Activated gamma-delta T cell treated with anti-CD3 and anti-CD28 coated beads, Interleukin-2, amount 50 U/mL, for 16 hours (primary cell): ENCODE measurements around the gene INPP4B.

Source experiments
- DNase-seq: peaks from one replicate; pipeline ENCODE4 v3.0.0-alpha.2; 2020; ENCODE audit warnings: low read depth

Gene INPP4B

GRCh38 chr4:142725886-142726285 is 120.2 kb downstream of the INPP4B start:
- DNase-seq = no peak

- DNase-seq = no peak
Measured at GRCh38 chr4:142721187-142721586, 124.9 kb downstream of the INPP4B start.

- DNase-seq = no peak
Measured at GRCh38 chr4:142719854-142720541, 126.1 kb downstream of the INPP4B start.

- DNase-seq = no peak
Measured at GRCh38 chr4:142718981-142719380, 127.1 kb downstream of the INPP4B start.

GRCh38 chr4:142715727-142716126 is 130.4 kb downstream of the INPP4B start:
- no peak for DNase-seq

- DNase-seq = no peak
Measured at GRCh38 chr4:142713282-142714030, 132.6 kb downstream of the INPP4B start.

- DNase-seq = no peak
Measured at GRCh38 chr4:142708231-142708630, 137.9 kb downstream of the INPP4B start.

GRCh38 chr4:142707401-142707800 is 138.7 kb downstream of the INPP4B start:
- no peak for DNase-seq

- no peak for DNase-seq
Measured at GRCh38 chr4:142706381-142706780, 139.7 kb downstream of the INPP4B start.

GRCh38 chr4:142705820-142706219 is 140.3 kb downstream of the INPP4B start:
- DNase-seq = no peak

- no peak for DNase-seq
Measured at GRCh38 chr4:142703694-142704309, 142.3 kb downstream of the INPP4B start.

- DNase-seq = no peak
Measured at GRCh38 chr4:142701017-142701416, 145.1 kb downstream of the INPP4B start.

- no peak for DNase-seq
Measured at GRCh38 chr4:142700531-142700930, 145.6 kb downstream of the INPP4B start.

GRCh38 chr4:142698552-142698951 is 147.5 kb downstream of the INPP4B start:
- DNase-seq = no peak

- no peak for DNase-seq
Measured at GRCh38 chr4:142697928-142698327, 148.2 kb downstream of the INPP4B start.

- DNase-seq = no peak
Measured at GRCh38 chr4:142697320-142697719, 148.8 kb downstream of the INPP4B start.

GRCh38 chr4:142696334-142697122 is 149.6 kb downstream of the INPP4B start:
- DNase-seq = no peak

- no peak for DNase-seq
Measured at GRCh38 chr4:142690406-142691163, 155.5 kb downstream of the INPP4B start.

- DNase-seq = no peak
Measured at GRCh38 chr4:142687547-142688275, 158.4 kb downstream of the INPP4B start.

GRCh38 chr4:142686081-142686480 is 160.0 kb downstream of the INPP4B start:
- no peak for DNase-seq

GRCh38 chr4:142683997-142684396 is 162.1 kb downstream of the INPP4B start:
- no peak for DNase-seq
